ENCODE results near the gene TXLNA.

TXLNA gene

GRCh38 chr1:32220746-32221580 is 41.5 kb downstream of the TXLNA start:
- H3K4me1 Mint-ChIP-seq = peaks cover 46% of the 10 kb centered on the region
- no peaks in the 10 kb centered on the region for H3K27me3 Mint-ChIP-seq
- H3K9me3 Mint-ChIP-seq = no peaks in the 10 kb centered on the region
- H3K27ac Mint-ChIP-seq = peak overlapping the region; percentile 35
- peaks cover 10% of the 10 kb centered on the region for H3K36me3 Mint-ChIP-seq
- H3K4me3 Mint-ChIP-seq = peak overlapping the region; percentile 95

- no peak overlapping the region for H3K27ac Mint-ChIP-seq
- peaks cover 40% of the 10 kb centered on the region for H3K4me1 Mint-ChIP-seq
- H3K27me3 Mint-ChIP-seq = no peaks in the 10 kb centered on the region
- no peaks in the 10 kb centered on the region for H3K9me3 Mint-ChIP-seq
- H3K36me3 Mint-ChIP-seq = peaks cover 12% of the 10 kb centered on the region
- H3K4me3 Mint-ChIP-seq = peak overlapping the region; percentile 95
Observed at GRCh38 chr1:32221581-32221979, 42.1 kb downstream of the TXLNA start.

- Mint-ChIP-seq H3K27me3 (no peaks in the 10 kb centered on the region), H3K4me3 (peak within 1 kb of the TSS; percentile 95), H3K27ac (peak within 1 kb of the TSS; percentile 96), H3K4me1 (peaks cover 39% of the 10 kb centered on the region), H3K36me3 (peaks cover 12% of the 10 kb centered on the region), H3K9me3 (no peaks in the 10 kb centered on the region)
Observed at GRCh38 chr1:32221980-32222755, 42.7 kb downstream of the TXLNA start, which contains the start of the genes EIF3I and TMEM234. TSS of gene EIF3I (plus strand) at chr1:32222407. CDS start at chr1:32222442, 35 bp downstream. TSS of gene TMEM234 (minus strand) at chr1:32222353. CDS start at chr1:32222322, 31 bp downstream.

GRCh38 chr1:32223683-32224082 is 44.2 kb downstream of the TXLNA start:
- H3K4me1 Mint-ChIP-seq = peaks cover 46% of the 10 kb centered on the region
- H3K27ac Mint-ChIP-seq = no peak overlapping the region
- no peaks in the 10 kb centered on the region for H3K27me3 Mint-ChIP-seq
- peak overlapping the region; percentile 95 for H3K4me3 Mint-ChIP-seq
- no peaks in the 10 kb centered on the region for H3K9me3 Mint-ChIP-seq
- peaks cover 13% of the 10 kb centered on the region for H3K36me3 Mint-ChIP-seq

GRCh38 chr1:32224285-32224684 is 44.8 kb downstream of the TXLNA start:
- H3K4me3 Mint-ChIP-seq = peak overlapping the region; percentile 95
- H3K36me3 Mint-ChIP-seq = peaks cover 15% of the 10 kb centered on the region
- H3K9me3 Mint-ChIP-seq = no peaks in the 10 kb centered on the region
- H3K27ac Mint-ChIP-seq = no peak overlapping the region
- H3K27me3 Mint-ChIP-seq = no peaks in the 10 kb centered on the region
- peaks cover 46% of the 10 kb centered on the region for H3K4me1 Mint-ChIP-seq

- H3K4me1 Mint-ChIP-seq = peaks cover 23% of the 10 kb centered on the region
- no peak overlapping the region for H3K27ac Mint-ChIP-seq
- H3K36me3 Mint-ChIP-seq = peaks cover 15% of the 10 kb centered on the region
- no peak overlapping the region for H3K4me3 Mint-ChIP-seq
- H3K9me3 Mint-ChIP-seq = no peaks in the 10 kb centered on the region
- no peaks in the 10 kb centered on the region for H3K27me3 Mint-ChIP-seq
Observed at GRCh38 chr1:32228771-32229170, 49.3 kb downstream of the TXLNA start.

- H3K27me3 Mint-ChIP-seq = no peaks in the 10 kb centered on the region
- H3K4me1 Mint-ChIP-seq = peaks cover 12% of the 10 kb centered on the region
- H3K4me3 Mint-ChIP-seq = no peak overlapping the region
- H3K9me3 Mint-ChIP-seq = no peaks in the 10 kb centered on the region
- H3K27ac Mint-ChIP-seq = no peak overlapping the region
- H3K36me3 Mint-ChIP-seq = peaks cover 8% of the 10 kb centered on the region
Observed at GRCh38 chr1:32231843-32232432, 52.5 kb downstream of the TXLNA start.

- peaks cover 6% of the 10 kb centered on the region for H3K4me1 Mint-ChIP-seq
- no peak overlapping the region for H3K4me3 Mint-ChIP-seq
- no peaks in the 10 kb centered on the region for H3K27me3 Mint-ChIP-seq
- no peak overlapping the region for H3K27ac Mint-ChIP-seq
- no peaks in the 10 kb centered on the region for H3K9me3 Mint-ChIP-seq
- H3K36me3 Mint-ChIP-seq = peaks cover 7% of the 10 kb centered on the region
Observed at GRCh38 chr1:32232558-32233304, 53.3 kb downstream of the TXLNA start.

- no peaks in the 10 kb centered on the region for H3K27me3 Mint-ChIP-seq
- H3K4me3 Mint-ChIP-seq = no peak overlapping the region
- no peaks in the 10 kb centered on the region for H3K4me1 Mint-ChIP-seq
- no peak overlapping the region for H3K27ac Mint-ChIP-seq
- peaks cover 2% of the 10 kb centered on the region for H3K36me3 Mint-ChIP-seq
- H3K9me3 Mint-ChIP-seq = no peaks in the 10 kb centered on the region
Observed at GRCh38 chr1:32234792-32235191, 55.3 kb downstream of the TXLNA start.

- peak overlapping the region; percentile 69 for H3K4me3 Mint-ChIP-seq
- H3K27ac Mint-ChIP-seq = peak overlapping the region; percentile 15
- peaks cover 17% of the 10 kb centered on the region for H3K4me1 Mint-ChIP-seq
- no peaks in the 10 kb centered on the region for H3K27me3 Mint-ChIP-seq
- H3K9me3 Mint-ChIP-seq = no peaks in the 10 kb centered on the region
- H3K36me3 Mint-ChIP-seq = no peaks in the 10 kb centered on the region
Observed at GRCh38 chr1:32239337-32239736, 59.9 kb downstream of the TXLNA start.

- H3K27ac Mint-ChIP-seq = no peak overlapping the region
- H3K27me3 Mint-ChIP-seq = no peaks in the 10 kb centered on the region
Observed at GRCh38 chr1:32239790-32240139, 60.3 kb downstream of the TXLNA start.

GRCh38 chr1:32240140-32240951 is 60.9 kb downstream of the TXLNA start:
- Mint-ChIP-seq H3K36me3 (no peaks in the 10 kb centered on the region), H3K9me3 (no peaks in the 10 kb centered on the region), H3K27me3 (no peaks in the 10 kb centered on the region), H3K4me1 (peaks cover 17% of the 10 kb centered on the region), H3K27ac (no peak overlapping the region), H3K4me3 (peak overlapping the region; percentile 88)

More at GRCh38 chr1:32239790-32240139, 60.3 kb downstream of the TXLNA start:
- Mint-ChIP-seq H3K9me3 (no peaks in the 10 kb centered on the region), H3K4me3 (peak overlapping the region; percentile 88), H3K4me1 (peaks cover 17% of the 10 kb centered on the region), H3K36me3 (no peaks in the 10 kb centered on the region)

GRCh38 chr1:32241001-32241763 is 61.7 kb downstream of the TXLNA start:
- H3K36me3 Mint-ChIP-seq = no peaks in the 10 kb centered on the region
- H3K4me1 Mint-ChIP-seq = peaks cover 25% of the 10 kb centered on the region
- no peaks in the 10 kb centered on the region for H3K9me3 Mint-ChIP-seq
- H3K27me3 Mint-ChIP-seq = no peaks in the 10 kb centered on the region
- peak overlapping the region; percentile 35 for H3K27ac Mint-ChIP-seq
- H3K4me3 Mint-ChIP-seq = peak overlapping the region; percentile 88

GRCh38 chr1:32242341-32242851 is 62.9 kb downstream of the TXLNA start:
- H3K27ac Mint-ChIP-seq = peak overlapping the region; percentile 51
- H3K27me3 Mint-ChIP-seq = no peaks in the 10 kb centered on the region
- H3K4me3 Mint-ChIP-seq = no peak overlapping the region
- peaks cover 38% of the 10 kb centered on the region for H3K4me1 Mint-ChIP-seq
- H3K9me3 Mint-ChIP-seq = no peaks in the 10 kb centered on the region
- H3K36me3 Mint-ChIP-seq = no peaks in the 10 kb centered on the region
